ENCODE data around the gene RFX8.
"Not testable (repeated sequence)": the region's sequence is repeated elsewhere in the genome, so short reads cannot be mapped to it uniquely, and the experiment has no call there.

RFX8 gene

DNA sequence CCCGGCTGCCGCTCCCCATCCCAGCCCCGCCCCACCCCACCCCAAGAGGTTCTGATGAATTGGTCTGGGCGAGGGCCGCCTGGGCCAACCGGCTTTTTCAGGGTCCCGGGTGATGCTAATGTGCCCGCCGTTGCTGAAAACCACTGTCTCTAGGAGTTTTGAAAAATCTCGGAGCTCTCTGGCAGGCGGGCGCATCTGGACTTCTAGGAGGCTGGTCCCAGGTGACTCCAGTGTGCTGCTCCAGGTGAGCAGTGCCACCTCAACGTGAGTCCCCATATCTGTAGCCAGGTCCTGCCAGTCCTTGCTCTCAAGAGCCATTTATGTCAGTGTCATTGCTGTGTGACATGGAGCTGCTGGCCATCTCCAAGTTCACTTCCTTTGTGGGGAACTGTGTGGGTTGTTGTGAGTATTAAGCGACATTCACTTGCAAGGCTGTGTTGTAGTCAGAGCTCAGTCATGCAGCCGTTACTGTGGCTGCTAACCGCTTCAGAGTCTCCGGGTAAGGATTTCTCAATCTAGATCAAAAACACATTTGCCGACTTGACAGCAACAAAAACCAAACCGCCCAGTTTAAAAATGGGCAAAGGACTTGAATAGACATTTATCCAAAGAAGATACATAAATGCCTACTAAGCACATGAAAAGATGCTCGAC is at the start of gene RFX8:
RFX8 (minus strand) TSS at position 382 of the 654 bp plus-strand sequence. CDS start 8,264 bp downstream, outside the sequence.
- FAIRE-seq, result no peak

DNA sequence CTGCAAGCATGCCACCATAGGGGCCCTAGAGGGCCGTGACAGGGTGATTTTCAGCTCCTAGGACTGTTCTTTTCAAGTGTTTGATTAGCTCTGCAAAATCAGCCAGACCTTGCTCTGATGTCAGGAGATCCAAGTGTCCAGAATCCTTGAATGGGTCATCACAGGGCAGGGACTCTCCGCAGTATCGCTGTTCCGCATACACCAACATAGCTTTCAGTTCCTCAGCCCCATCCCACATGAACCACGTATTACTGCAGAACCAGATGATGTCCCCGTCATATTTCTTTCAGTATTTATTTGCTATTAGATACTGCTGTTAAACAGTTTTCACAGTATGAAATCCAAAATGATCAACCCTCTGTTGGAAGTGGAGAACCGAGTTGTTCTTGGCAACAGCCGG is 46.6 kb upstream of the RFX8 start:
- FAIRE-seq, result no peak

DNA sequence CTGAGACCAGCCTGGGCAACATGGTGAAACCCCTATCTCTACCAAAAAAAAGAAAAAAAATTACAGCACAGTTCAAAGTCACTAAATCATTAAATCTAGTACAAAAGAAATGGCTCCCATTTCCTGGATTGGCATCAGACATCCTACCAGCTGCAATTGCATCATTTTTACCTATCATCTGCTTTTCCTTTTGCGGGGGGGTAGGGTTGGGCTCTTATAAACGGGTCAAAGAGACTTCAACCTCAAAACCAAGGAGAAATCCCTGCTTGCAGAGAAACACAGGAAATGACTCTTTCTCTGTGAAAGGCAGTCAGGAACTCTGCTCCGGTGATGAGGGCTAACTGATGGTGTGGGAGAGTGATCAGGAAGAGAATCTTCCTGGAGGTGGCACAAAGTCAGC is 45.3 kb upstream of the RFX8 start:
- FAIRE-seq, result no peak

DNA sequence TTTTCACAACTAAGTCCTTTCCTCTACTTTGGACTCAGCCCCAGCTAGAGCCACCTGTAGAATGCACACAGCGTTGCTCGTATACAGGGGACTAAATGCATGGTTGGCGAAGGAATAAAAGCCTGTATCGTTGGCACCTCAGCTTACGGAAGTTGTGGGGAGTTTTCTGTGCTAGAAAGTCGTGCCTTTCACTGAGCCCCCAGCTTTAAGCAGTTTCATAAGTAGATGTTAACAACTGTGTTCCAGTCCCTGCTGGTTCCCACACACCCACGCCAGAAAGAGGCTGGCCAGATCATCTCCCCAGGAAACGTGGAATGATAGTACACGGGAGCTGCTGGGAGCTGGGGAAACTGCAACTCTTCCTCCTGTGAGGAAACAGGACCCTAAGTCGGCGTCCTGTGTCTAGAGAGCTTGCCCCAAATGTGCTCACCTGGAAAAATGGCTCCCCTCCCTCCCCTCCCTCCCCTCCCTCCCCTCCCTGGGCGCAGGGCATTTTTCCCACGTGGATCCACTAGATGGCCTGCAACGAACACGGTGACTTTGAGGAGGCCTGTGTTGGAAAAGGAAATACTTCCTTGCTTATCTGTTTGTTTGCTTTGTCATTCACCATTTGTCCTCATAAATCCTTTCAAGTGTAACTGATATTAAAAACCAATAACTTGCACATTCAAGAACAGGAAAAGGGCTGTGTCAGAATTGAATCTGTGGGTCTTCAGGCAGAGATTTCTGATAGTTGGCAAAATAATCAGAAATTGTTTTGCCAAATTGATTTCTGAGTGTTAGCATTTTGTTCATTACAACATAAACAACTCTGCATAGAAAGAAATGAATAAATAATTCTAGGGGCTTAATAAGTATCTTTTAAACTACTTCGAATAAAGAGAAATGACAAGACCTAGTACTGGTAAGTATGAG is 43.9 kb upstream of the RFX8 start:
- FAIRE-seq, result no peak

DNA sequence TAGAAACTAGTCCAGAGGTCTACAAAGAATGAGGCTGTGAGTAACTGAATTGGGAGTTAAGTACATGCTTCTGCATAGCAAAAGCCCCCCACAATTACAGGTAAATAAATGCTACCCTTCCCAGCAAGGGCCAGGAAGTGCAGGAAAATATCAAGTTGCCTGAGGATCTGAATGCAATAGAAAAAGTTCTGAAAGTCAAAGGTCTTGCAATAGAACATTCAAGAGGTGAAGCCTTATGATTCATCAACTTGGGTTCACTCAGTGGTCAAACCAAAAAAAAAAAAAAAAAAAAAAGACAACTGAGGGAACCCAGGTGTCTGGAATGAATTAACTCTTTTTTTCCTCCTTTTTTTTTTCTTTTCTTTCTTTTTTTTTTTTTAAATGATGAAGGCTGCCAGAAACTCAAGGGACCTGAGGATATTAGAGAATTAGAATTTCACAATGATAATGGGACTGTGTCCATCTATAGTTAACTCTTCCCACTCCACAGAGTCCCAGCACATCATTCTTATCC is 42.9 kb upstream of the RFX8 start:
- no peak for FAIRE-seq

DNA sequence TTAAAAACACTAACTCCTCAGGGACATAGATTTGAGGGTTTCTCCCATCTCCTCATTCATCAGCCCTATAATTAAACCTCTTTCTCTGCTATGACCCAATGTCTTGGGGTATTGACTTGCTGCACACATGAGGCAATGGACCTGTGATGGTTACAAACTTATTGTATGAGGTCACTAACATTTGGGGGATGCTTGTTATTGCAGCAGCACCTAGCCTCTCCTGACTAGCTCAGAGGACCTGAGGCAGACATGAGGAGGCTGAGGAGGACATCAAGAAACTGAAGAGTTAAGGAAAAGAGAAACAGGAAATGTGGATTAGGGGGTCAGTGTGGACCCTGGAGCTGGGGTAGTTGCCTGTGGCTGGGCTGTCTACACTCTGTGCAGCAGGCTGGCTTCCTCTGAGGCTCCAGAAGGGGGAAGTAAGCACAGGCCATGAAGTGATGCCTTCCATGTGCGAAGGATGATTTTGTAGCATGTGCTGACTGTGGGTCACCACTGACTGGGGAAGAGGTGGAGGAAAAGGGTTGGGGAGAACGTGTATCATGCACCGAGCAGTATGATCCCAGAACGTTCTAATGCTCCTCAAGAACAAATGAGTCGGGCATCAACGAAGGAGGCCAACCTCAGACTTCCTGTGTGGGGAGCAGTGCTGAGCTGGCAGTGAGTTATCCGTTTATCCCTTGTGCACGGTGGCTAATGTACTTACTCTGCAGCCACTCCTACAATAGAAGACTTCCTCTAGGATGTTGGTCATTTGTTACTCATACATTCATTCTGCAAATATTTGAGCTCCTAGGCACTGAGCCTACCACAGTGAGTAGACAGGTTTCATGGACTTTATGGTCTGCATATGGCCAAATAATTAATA is 42.1 kb upstream of the RFX8 start:
- FAIRE-seq, result no peak

DNA sequence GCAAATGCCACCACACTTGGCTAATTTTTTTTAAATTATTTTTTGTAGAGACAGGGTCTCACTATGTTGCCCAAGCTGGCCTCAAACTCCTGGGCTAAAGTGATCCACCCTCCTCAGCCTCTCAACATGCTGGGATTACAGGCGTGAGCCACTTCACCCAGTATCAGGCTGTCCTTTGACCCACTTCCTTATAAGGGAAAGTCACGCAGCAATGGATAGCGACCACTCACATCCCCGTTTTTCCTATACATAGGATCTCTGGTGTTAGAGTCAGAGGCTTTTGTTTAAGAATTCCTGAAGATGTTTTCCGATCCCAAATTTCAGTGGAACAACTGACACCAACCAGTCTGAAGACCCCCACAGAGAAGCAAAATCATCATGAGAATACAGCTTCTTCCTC is 41.4 kb upstream of the RFX8 start:
- FAIRE-seq, result no peak

DNA sequence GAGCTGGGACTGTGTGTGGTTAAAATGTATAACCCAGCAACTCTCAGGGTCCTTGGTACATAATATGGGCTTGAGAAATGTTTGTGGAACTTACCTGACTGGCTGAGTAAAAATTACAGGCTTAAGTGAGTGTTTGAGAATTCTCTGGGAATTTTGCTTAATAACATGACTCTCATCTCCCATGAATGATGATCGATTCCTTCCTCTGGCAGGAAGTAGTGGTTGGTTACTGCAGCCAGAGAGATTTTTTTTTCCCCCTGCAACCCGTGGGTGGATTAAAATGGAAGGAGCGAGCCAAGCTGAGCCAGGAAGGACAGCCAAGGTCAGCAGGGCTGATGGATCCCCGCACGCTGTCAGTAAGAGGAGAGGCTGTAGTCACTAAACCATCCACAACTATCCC is 40.6 kb upstream of the RFX8 start:
- FAIRE-seq, result no peak

DNA sequence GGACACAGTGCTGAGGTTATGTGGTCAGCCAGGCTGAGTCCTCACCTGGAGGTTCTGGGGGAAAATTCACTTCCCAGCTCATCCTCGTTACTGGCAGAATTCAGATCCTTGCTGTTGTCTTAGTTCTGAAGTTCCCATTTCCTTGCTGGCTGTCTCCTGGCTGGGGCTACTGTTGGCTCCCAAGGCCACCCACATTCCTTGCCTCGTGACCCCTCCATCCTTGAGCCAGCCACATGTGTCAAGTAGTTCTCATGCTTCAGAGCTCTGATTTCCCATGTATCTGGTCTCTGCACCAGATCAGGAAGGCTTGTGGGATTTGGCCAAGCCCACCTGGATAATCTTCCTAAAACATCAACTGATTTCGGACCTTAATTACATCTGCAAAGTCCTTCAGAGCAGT is 38.1 kb upstream of the RFX8 start:
- no peak for FAIRE-seq

DNA sequence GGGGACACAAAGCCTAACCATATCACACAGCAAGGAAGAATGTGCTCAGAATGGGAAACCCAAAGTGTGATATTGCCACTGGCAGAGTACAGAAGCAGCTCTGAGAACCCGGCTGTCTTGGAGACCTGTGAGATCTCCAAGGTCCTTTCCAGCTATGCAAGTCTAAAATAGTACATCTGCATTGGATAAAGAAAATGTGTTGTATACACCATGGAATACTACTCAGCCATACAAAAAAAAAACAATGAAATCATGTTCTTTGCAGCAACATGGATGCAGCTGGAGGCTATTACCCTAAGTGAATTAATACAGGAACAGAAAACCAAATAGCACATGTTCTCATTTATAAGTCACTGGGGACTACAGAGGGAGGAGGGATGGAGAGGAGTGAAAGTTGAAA is 36.5 kb upstream of the RFX8 start:
- FAIRE-seq, result no peak

DNA sequence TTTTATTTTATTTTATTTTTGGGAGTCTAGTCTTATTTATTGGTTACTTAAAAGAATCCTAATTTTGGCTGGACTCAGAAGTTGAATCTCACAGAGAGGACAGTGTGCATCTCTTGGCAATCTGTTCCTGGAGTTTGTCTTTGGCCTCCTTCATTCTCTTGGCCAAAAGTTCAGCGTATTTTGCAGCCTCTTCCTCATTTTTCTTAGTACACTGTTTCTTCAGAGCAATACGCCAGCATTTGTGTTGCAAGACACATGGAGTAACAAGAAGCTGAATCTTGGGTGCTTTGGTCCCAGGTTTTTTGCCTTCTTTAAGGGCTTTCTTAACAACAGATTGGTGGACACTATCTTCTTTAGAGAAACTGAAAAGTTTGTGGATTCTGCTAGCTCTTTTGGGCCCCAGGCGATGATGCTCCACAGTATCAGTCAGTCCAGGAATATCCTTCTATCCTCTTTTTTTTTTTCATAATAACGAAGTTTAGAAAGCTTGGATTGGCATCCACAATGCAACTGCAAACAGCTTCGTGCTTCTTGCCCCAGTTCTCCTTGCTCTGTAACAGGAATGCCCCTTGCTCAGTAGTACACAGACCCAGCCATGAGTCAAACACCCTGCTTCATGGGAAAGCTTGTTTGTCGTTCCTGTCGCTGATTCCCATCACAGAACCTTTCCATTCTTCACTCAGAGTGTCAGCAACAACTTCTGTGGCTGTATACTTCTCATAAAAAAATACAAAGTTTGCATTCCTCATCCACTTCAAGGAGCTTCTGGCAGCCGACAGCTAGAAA is 34.8 kb upstream of the RFX8 start:
- FAIRE-seq, result no peak

DNA sequence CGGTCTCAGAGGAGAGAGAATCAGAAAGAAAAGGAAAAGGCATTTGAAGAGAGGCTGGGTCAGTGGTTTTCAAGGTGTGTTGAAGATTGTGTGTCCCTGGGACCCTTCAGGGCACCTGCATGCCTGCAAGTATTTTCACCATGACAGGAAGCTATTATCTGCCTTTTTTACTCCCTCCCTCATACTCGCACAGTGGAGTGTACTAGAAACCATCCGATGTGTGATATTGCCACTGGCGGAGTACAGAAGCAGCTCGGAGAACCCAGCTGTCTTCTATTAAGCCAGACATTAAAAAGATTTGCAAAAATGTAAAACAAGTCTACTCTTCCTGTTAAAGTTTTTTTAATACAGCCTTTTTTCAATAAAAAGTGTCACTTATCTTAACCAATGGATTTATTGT is 33.7 kb upstream of the RFX8 start:
- FAIRE-seq, result no peak

DNA sequence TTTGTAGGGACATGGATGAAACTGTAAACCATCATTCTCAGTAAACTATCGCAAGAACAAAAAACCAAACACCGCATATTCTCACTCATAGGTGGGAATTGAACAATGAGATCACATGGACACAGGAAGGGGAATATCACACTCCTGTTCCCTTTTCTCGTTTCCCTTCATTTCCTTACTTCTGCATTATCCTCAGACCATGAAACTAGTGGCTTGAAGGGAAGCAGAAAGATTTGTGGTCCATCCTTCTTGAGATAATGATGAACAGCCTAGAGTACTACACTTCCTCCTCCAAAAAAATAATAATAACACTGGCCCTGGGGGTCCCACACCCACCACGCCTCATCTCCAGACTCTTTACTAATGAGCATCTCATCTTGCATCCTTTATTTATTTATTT is 30.4 kb upstream of the RFX8 start:
- not testable (repeated sequence) for FAIRE-seq

DNA sequence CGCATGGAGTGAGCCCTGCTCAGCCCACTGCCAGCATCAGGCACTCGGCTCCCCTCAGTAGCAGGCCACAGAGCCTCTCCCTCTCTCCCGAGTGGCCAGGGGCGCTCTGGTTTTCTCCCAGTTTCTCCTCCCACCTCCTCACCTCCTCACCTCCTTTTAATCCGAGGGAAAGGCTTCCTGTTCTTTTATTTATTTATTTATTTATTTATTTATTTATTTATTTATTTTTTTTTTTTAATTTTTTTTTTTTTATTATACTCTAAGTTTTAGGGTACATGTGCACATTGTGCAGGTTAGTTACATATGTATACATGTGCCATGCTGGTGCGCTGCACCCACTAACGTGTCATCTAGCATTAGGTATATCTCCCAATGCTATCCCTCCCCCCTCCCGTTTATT is 29.8 kb upstream of the RFX8 start:
- FAIRE-seq, result not testable (repeated sequence)

DNA sequence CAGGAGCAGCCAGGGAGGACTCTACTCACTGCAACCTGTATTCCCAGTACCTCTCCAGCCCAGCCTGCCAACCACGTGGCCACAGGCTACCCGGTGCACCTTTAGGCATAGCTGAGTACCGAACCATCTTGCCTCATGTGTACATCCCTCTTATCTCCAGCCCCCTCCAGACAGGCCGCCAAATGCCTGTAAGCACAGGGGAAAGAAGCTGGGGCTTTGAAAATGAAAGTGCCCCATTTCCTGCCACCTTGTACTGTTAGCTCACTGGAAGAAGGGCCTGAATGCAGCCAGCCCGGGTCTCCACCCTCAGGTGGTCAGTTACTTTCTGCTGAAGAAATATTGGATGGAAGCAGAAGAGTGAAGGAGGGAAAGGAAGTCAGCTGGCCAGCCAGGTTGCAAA is 27.2 kb upstream of the RFX8 start:
- no peak for FAIRE-seq

DNA sequence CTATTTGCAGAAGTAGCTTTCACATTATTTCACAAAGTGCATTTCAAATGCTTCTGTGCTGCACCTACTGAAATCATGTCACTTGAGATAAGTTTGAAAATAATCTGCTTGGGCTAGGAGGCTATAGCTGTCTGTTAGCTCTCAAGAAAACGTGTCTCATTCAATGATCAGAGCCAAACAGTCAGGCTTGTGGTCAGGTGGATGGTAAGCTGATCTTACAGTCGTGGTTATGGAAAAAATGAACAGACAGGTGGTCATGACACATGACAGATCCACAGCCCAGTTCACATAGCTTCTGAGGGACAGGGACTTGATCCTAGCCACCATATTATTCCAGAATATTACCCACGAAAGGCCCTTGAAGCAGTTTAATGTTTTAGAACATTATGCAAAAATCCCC is 26.5 kb upstream of the RFX8 start:
- FAIRE-seq, result no peak

DNA sequence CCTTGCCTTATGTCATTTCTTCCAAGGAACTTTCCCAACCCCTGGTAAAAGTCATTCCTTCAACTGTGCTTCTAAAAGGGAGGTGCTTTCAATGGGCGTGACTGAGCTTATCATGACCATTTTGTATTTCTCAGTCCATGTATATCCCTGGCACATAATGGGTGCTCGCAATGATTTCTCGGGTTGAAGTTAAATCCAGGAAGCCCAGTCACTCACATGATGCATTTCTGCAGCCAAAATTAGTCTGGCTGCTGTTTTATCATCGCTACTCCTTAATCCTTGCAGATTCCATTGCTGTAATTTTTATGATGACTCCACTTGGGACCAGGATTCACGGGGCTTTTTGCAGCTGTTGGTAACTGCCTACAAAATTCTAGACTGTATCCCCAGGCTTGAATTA is 25.9 kb upstream of the RFX8 start:
- FAIRE-seq, result no peak

DNA sequence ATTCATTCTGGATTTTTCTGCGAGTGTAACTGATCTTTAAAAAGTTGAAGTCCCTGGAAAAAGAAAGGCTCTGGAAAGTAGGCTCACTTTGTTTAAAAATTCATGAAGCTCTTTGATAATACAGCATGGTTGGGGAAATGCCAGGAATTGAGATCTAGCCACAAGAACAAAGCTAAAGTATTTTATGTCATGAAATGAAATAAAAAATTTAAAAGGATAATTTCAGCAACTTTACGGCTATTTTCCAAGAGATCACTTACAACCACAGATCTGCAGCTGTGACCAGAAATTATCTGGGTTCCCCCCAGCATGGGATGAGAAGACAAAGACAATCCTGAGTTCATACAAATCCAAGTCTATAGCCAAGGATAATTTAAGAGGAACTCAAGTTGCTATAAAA is 25.3 kb upstream of the RFX8 start:
- no peak for FAIRE-seq

DNA sequence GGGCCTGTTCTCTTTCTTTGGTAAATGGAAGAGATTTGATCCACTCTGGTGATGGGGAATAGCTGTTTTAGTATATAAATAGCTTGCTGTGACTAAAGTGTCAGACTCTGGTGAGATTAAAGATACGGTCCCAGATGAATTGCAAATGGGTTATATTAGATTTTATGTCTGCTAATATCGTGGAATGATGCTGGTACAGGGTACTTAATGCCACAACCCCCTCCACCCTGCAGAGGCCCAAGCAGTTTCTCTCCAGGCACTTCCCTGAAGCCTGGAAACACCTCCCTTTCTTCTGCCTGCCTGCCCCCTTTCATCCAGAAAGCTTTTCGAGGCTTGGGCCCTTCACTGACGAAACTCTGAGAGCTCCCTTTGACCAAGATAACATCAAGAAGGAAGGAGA is 21.4 kb upstream of the RFX8 start:
- FAIRE-seq, result no peak

DNA sequence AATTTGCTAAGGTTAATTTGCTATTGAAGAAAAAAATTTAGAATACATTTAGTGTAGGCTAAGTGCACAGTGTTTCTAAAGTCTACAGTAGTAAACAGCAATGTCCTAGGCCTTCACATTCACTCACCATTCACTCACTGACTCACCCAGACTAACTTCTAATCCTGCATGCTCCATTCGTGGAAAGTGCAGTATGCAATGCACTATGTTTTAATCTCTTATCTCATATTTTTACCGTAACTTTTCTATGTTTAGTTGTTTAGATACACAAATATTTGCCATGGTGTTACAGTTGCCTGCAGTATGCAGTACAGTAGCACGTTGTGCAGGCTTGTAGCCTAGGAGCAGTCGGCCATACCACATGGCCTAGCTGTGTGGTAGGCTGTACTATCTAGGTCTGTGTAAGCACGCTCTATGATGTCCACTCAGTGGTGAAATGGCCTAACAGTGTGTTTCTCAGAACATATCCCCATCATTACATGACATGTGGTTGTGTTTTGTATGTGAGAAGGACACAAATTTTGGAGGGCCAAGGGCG is 18.1 kb upstream of the RFX8 start:
- no peak for FAIRE-seq

DNA sequence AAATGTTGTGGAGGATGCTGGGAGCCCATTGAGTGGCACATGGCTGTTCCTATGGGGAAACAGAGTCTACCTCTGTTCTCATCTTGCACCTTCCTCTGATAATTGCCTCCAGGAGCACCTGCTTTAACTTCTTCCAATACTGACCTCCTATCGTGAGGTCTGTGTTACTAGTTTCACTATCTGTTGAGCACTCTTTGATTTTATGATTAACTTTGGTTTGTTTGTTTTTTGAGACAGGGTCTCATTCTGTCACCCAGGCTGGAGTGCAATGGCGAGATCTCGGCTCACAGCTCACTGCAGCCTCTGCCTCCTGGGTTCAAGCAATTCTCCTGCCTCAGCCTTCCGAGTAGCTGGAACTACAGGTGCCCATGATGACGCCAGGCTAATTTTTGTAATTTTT is 12.1 kb upstream of the RFX8 start:
- FAIRE-seq, result no peak

DNA sequence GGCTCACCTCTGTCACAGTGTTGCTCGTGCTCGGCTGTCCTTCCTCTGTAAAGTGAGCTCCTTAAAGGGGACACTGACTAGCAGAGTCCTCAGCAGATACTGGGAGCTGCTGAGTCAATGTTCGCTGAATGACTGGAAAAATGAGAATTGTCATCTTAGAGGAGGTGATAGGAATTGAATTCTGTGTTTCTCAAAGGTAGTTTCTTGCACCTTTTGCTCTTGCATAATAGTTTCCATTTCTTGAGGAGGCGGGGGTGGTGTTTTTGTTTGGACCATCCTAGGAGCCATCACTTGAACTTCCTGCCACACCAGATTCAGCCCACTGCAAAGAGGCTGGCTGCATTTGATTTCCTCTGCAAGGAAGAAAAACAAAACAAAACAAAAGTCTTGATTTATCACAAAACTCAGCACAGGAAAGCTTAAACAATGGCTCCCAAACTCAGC is 11.4 kb upstream of the RFX8 start:
- no peak for FAIRE-seq

Data from islet of Langerhans (tissue), 1 donor.